CD4-positive, alpha-beta T cell treated with Interleukin-15 for 1 hour (primary cell): ENCODE measurements around the gene PHKA2.

Experiments used
- DNase-seq: peaks from one replicate; pipeline ENCODE4 v3.0.0-alpha.2; 2020

PHKA2 gene

GRCh38 chrX:18920566-18920965 lies 63.3 kb downstream of the PHKA2 start:
- no peak for DNase-seq

GRCh38 chrX:18920079-18920478 lies 63.8 kb downstream of the PHKA2 start:
- DNase-seq: no peak

GRCh38 chrX:18917831-18918230 lies 66.1 kb downstream of the PHKA2 start:
- no peak for DNase-seq

DNA sequence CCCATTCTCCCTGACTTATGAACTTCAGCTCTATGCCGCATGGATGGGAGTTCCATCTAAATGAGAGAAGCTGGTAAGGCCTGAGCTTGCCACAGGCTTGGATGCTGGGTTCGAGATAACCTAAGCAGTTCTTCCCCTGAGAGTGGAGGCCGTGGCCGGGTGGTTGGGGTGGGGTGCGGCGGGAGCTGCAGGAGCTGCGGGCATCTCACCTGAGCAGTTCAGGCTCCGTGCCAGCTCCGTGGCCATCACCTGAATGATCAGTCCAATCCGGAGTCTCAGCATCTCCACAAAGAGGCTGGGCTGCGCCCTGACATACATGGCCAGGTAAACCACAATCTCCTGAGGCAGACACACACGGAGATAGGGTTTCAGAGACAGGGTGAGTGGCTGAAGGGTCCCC lies 77.6 kb downstream of the PHKA2 start:
- DNase-seq: no peak

GRCh38 chrX:18900401-18900976 lies 83.4 kb downstream of the PHKA2 start:
- DNase-seq: no peak

DNA sequence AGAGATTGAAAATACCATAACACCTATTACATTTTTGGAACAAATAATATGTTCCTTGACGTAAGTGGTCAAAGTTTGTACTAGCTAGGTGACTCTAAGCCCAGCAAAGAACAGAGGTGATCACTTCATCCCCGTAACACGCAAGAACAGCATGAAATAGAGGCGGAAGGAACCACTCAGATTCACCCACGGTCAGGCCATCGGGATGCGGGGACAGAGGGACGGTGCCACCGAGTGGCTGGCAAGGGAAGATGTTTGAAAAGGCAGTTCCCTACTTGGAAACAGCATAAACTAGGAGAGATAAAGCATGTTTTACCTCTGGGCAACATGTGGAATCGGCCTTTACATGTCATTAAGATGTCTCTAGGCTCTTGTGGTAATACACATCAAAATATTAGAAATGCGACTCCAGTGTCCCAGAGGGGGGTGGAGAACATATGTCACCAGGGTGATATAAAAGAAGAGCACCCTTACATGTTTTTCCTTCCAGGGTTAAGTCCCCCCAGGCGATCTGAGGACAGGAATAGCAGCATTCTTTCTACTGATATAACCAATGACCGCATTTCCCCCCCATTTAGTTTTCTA lies 84.0 kb downstream of the PHKA2 start:
- no peak for DNase-seq

GRCh38 chrX:18898492-18898891 lies 85.4 kb downstream of the PHKA2 start:
- DNase-seq: no peak

DNA sequence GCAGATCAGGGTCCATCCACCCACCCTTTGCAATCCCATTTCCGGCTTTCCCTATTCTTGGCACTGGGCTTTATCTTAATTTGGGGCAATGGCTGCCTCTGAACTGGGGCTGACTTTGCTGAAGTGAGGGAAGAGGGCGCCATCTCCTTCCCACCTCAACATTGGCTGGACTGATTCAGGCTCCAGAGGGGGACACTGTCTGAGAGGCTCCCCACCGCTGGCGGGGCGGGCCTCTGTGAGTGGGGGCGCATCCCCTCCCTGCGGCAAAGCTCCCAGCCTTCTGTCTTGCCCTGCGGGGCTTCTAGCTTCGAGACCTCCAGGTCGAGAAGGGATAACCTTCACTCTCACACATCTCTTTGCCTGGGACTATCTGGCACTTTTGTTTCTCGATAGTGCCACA lies 85.8 kb downstream of the PHKA2 start:
- no peak for DNase-seq

DNA sequence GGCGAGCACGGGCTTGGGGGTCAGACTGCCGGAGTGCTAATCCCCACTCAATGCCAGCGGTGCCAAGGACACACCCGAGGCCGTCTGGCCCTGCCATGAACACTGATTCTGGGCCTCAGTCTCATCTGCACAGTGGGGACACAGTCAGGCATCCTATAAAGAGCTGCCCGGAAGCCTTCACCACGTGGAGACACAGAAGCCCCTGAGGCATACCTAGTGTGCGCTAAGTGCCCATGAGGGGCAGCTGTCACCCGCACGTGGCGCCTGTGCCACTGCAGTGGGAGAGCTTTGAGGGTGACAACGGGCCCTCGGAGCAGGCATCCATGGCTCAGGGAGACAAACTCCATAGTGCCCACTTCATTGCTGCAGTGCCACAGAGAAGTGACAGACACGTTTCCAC lies 86.3 kb downstream of the PHKA2 start:
- no peak for DNase-seq

GRCh38 chrX:18896680-18897544 lies 87.0 kb downstream of the PHKA2 start:
- no peak for DNase-seq

GRCh38 chrX:18895189-18895951 lies 88.5 kb downstream of the PHKA2 start:
- no peak for DNase-seq

- no peak for DNase-seq
These were observed 89.8 kb downstream of the PHKA2 start for GRCh38 chrX:18894156-18894555.

DNA sequence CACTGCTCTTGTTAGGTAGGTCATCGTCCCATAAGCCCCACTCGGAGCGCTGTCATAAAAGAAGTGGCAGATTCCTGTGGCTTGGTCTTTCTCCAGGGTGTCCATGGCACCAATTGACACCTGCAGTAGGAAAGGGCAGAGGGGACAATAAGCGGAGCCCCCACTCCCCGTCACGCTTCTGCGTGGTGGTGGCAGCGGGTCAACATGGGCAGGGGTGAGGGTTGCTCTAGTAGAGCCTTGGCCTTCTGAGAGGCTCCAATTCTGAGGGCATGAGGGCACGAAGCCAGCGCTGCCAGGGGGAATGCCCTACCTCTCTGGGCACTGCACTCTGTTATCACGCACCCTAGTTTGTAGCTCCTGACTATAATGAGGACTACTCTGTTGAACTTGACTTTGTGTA lies 90.4 kb downstream of the PHKA2 start:
- no peak for DNase-seq

GRCh38 chrX:18892899-18893298 lies 91.0 kb downstream of the PHKA2 start:
- no peak for DNase-seq

- DNase-seq: no peak
These were observed 92.4 kb downstream of the PHKA2 start for GRCh38 chrX:18891548-18891945.

DNA sequence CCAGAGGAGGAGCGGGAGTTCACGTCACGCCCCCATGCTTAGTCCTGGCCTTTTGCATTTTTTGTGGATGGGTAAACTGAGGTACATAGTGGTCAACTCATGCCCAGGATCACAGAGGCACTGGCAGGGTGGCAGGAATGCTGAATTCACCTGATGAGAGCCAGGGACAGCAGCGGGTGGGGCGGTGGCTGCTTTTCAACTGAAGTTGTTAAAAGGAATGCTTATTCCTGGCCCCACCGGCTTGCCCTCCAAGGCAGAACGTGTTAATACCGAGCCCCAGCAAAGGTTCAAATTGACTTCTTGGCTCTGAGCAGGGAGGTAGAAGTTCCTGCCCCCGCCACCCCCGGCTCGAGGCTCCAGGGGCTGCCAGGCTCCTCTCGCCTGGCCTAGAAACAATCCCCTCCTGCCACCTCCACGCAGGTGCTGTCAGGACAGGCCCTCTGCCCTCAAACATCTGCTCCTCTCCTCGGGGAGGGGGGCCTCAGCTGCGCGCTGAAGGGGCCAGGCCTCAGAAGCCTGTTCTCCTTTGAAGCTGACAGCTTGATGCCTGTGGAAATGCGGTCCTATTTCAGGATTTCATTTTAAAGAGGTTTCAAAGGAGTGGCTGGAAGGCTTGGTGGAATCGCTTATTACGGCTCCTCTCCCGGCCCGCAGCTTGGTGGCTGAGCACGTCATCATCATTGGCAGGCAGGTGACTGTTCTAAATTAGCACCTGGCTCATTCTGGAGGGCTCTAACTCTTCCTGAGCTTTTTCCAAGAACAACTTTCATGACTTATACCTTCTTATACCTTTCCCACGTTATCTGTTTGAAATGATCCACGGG lies 93.0 kb downstream of the PHKA2 start:
- DNase-seq: no peak

GRCh38 chrX:18890049-18890381 lies 93.9 kb downstream of the PHKA2 start:
- DNase-seq: no peak

- DNase-seq: no peak
These were observed 94.4 kb downstream of the PHKA2 start for GRCh38 chrX:18889346-18890048.

DNA sequence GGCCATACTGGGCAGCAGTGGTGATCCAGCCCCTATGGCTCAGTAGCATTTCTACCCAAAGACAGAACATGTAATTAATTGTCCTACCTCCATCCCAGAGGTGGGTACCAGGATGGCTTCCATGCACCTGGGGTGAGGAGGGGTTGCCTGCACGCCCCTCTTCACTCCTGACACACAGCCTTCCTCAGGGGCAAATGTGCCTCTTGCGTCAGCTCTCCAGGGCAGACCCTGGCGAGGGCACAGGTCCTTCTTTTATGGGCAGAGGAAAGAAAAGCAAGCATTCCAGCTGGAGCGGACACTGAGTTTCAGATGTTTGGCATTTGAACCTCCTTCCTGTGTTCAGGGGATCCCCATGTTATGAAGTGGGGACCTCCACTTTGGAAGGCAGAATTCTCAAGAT lies 95.6 kb downstream of the PHKA2 start:
- DNase-seq: no peak

DNA sequence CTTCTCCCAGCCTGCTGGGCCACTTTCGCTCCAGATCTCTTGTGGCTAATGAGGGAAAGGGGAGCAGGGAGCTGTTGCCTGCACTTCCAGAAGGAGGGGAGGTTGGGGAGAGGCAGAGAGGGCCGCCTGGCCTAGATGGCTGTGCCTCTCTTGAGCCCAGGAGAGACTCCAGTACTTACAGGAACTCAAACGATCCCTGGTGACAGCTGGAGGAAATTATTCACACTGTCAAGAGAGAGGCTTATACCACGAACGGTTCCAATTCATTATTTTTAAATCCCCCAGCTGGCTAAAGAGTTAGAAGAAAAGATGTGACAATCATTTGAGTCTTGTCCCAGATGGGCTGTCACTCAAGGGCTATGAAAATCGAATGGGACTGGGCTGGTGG lies 96.1 kb downstream of the PHKA2 start:
- DNase-seq: no peak

GRCh38 chrX:18887177-18887824 lies 96.6 kb downstream of the PHKA2 start:
- no peak for DNase-seq
